Stimulated activated CD4-positive, alpha-beta T cell treated with anti-CD3 and anti-CD28 coated beads, Interleukin-12 subunit alpha, Interleukin-12 subunit beta, amount 100 ng/mL, for 48 hours (primary cell): ENCODE results near the gene H3-3A.
"Not testable (repeated sequence)": the region's sequence is repeated elsewhere in the genome, so short reads cannot be mapped to it uniquely, and the experiment has no call there.

ENCODE experiments used
- DNase-seq, 3 donors: peaks; one replicate each; pipeline ENCODE4 v3.0.0-alpha.2; 2020; ENCODE audit warnings: low read depth in 2 of 3, low spot score in 1 of 3

The H3-3A gene

GRCh38 chr1:226083302-226084101, 21.0 kb downstream of the H3-3A start:
- peak; percentile 80 to 93 (median 89) for DNase-seq

- DNase-seq, result no peak
Observed at GRCh38 chr1:226085675-226086285, 23.3 kb downstream of the H3-3A start.

DNA sequence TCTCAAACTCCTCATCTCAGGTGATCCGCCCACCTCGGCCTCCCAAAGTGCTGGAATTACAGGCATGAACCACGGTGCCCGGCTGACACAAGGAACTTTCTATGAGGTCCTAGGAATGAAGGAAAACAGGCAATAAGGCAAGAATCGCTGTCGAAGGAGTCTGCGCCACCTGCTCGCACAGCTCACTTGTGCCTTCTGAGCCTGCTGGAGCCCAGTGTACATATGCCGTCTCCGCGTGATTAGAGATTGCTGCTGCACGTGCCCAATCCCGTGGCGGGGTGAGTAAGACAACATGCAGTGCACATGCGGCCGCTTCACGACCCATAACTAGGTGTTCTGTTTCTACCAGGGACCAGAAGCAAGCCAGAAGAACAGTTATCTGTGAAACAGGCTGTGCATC, 24.3 kb downstream of the H3-3A start:
- DNase-seq, result no peak

DNA sequence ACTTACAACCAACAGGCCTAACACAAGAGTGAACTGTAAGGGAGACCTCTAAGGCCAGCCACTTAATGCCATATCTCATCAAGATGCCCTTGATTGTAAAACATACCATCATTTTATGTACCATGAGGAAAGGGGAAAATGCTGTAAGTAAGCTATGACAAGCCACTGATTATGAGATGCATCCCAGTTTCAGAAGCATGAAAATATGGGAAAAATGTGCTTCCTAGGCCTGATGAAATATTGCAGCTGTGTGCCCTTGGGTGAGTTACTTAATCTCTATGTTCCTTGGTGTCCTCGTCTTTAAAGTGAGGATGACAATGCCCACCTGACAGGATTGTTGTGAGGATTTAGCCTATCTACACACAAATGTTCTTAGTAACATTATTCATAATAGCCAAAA, 28.9 kb downstream of the H3-3A start:
- DNase-seq, result no peak

DNA sequence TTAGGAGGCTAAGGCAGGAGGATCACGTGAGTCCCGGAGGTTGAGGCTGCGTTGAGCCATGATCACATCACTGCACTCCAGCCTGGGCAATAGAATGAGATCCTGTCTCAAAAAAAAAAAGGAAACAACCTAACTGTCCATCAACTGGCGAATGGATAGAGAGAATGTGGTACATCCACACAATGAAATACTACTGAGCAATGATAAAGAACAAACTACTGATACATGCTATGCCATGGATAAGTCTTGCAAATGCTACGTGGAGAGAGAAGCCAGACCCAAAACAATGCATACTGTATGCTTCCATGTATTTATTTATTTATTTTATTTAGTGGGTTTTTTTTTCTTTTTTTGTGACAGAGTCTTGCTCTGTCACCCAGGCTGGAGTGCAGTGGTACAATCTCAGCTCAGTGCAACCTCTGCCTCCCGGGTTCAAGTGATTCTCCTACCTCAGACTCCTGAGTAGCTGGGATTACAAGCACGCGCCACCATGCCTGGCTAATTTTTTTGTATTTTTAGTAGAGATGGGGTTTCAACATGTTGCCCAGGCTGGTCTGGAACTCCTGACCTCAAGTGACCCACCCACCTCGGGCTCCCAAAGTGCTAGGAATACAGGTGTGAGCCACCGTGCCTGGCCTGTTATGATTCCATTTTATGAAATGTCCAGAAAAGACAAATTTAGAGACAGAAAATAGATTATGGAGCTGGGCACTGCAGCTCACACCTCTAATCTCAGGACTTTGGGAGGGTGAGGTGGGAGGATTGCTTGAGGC, 29.7 kb downstream of the H3-3A start:
- not testable (repeated sequence) for DNase-seq

GRCh38 chr1:226092965-226093364, 30.4 kb downstream of the H3-3A start:
- DNase-seq, result no peak

DNA sequence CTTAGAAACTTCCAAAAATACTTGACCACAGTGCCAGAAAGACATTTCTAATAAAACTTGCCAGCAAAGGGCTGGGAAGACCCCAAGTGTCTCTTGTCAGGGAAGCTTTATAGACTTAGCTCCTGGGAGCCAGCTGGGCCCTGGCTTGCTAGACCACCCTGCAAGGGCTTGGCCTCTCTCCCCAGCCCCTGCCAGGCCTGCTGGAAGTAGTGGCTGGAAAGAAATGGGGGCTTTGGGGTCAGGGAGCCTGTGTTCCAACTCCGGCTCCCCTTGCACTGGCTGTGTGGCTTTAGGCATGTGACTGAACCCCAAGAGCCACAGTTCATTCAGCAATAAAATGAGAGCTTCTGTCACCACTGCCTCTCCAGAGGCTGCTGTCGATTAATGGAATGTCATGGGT, 31.1 kb downstream of the H3-3A start:
- DNase-seq, result no peak

DNA sequence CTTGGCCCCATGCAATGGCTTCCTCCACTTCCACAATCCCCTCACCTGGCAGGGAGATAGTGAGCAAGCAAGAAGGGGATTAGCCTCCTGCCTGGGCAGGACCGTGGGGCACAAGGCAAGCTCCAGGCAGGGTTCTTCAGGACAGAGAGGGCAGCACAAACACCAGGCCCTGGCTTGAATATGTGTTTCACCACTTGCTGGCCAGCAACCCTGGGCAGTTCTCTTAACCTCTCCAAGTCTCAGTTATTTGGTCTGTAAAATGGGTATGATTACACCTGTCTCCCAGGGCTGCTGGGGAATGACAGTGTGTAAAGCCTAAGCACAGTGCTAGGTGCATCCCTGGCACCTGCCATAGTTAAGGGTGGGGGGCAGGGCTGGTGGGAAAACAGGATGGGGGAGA, 31.9 kb downstream of the H3-3A start:
- no peak for DNase-seq

- DNase-seq, result no peak
Observed at GRCh38 chr1:226095286-226095685, 32.8 kb downstream of the H3-3A start.

DNA sequence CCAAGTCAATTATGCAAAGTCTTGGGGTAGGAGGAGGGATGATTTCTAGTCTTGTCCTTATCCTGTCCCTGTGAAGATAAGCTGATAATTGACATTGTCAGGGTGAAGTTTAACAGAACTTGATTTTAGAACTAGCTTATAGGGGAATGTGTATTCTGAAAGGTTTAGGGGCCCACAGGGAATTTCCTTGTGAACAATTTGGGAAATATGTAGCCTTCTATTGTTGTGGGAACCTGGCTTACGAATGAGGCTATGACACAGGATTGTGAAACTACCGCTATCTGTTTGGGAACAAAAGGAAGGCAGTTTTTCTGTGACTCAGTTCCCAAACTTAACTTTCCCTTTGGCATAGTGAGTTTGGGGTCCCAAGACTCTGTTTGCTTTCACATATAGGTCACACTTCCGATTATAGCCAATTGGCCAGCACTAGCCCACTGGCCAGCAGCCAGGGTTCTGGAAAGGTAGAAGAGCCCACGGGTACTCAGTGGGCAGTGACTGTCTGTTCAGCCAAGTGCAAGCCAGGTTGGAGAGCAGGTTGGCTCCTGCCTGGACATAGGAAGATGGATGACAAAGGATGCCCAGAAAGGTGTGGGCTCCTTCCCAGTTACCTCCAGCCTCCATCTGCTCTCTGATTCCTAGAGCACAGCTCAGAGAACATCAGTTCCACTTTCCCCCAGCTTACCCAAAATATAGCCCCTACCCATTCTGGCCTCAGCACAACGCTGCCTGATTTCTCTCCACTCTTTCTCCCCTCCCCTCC, 35.5 kb downstream of the H3-3A start:
- DNase-seq, result no peak

DNA sequence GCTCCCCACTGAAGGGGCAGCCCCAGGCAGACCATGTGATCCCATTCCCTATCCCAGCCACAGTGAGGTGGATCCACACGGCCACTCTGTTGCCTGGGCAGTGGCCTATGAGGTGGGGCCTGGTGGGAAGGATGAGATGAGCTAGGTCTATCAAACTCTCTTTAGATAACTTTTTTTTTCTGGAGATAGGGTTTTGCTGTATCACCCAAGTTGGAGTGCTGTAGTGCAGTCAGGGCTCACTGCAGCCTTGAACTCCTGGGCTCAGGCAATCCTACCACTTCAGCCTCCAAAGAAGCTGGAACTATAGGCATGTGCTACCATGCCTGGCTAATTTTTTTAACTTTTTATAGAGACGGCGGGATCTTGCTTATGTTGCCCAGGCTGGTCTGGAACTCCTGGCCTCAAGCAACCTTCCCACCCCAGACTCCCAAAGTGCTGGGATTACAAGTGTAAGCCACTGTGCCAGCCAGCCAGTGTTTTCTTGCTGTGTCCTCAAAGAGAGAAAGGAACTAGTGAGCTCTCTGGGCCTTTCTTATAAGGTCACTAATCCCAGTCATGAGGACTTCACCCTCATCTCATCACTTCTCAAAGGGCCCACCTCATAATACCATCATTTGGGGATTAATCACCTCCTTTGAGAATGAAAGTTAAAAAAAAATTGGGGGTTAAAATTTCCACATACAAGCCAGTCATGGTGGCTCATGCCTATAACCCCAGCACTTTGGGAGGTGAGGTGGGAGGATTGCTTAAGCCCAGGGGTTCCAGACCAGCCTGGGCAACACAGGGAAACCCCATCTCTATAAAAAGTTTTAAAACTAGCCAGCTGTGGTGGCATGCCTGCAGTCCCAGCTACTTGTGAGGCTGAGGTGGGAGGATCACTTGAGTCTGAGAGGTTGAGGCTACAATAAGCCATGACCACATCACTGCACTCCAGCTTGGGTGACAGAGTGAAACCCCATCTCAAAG, 36.6 kb downstream of the H3-3A start:
- no peak for DNase-seq

DNA sequence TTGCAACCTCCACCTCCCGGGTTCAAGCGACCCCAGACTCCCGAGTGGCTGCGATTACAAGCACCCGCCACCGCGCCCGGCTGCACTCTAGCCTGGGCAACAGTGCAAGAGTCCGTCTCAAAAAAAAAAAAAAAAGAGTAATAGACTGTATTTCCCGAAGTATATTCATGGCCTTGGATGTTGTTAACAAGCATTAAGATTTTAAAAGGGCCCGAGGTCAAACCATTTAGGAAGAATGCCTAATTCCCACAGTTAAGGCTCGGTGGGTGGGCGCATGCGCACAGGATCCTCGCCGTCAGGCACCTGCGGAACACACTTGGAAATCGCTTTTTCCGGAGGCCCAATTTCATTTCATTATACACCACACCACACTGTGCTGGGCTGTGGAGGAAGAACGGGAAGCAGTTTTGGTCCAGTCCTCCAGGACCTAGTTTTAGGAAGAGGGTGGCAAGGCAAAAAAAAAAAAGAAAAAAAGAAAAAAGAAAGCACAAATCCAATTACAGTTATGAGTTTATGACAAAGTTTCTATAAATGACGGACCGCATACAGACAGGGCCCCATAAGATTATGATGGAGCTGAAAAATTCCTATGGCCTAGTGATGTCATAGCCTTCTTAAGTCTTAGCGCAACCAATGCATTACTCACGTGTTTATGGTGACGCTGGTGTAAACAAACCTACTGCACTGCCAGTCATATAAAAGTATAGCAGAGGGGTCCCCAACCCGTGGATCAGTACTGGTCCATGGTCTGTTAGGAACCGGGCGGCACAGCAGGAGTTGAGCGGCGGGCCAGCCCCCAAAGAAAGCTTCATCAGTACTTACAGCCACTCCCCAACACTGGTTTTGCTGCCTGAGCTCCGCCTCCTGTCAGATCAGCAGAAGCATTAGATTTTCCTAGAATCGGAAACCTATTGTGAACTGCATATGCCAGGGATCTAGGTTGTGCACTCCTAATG, 38.2 kb downstream of the H3-3A start:
- DNase-seq, result no peak

- DNase-seq, result no peak
Observed at GRCh38 chr1:226104671-226105121, 42.2 kb downstream of the H3-3A start.

- DNase-seq, result no peak
Observed at GRCh38 chr1:226107471-226108460, 45.2 kb downstream of the H3-3A start.

DNA sequence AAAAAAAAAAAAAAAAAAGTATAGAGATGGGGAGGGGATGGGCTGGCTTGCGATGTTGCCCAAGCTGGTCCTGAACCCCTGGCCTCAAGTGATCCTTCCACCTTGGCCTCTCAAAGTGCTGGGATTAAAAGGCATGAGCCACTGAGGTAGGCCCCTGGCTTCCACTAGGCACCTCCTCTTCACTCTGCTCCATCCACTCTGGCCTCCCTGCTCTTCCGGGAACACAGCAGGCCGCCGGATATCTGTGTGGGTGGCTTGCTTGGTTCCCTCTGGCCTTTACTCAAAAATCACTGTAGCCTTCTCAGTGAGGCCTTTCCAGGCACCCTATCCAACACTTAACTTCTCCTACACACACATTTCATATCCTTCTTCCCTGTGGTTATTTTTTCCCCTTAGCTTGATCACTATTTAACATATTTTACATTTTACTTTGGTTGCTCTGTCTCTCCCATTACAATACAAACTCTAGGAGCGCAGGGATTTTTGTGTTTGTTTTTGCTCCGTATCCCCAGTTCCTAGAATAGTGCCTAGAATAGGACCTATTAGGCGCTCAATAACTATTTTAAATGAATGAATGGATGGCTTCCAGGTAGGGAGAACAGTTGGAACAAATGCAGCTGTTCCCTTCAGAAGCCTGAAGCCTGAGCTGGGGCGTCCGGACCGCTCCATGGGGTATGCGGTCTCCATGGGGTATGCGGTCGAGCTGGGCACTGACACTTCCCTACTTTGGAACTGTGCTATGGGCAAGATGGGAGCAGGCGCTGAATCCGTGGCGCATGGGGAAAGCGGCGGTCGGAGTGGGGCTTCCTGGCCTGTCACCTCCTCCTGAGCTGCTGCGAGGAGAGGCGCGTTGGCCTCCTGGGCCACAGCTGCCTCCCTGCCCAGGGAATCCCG, 46.7 kb downstream of the H3-3A start:
- DNase-seq, result no peak

GRCh38 chr1:226109829-226110248, 47.3 kb downstream of the H3-3A start:
- DNase-seq, result peak; percentile 63 to 79 (median 67)
